H1 (cell line): ENCODE measurements around the gene RGS8. TPM values are rescaled to one million over a fixed set of nuclear protein-coding genes. Genes with fewer than 3 reads are reported as not detected.

Experiments
- CTCF ChIA-PET: fragments of 300-600 bp; sonication (Branson Sonifier 250); formaldehyde crosslinking; loops from one replicate; lab custom pipeline; 2021; ENCODE audit not compliant: partially characterized antibody; lab: Charles Lee
- POLR2A ChIA-PET: fragments of 300-600 bp; sonication (Branson Sonifier 250); formaldehyde crosslinking; loops from one replicate; lab custom pipeline; 2021; ENCODE audit warnings: inconsistent platforms; ENCODE audit not compliant: partially characterized antibody; lab: Charles Lee
- DNase-seq, 2 experiments: peaks; one replicate each; pipeline versions ENCODE4 v3.0.0 to v3.0.0-alpha.2; 2010 to 2022; ENCODE audit warnings: low spot score in 2 of 2, low read depth in 1 of 2, mixed read lengths in 1 of 2
- FAIRE-seq: peaks from 2 replicates; lab custom pipeline; 2011; peaks lifted over from hg19 to GRCh38; lab: Jason Lieb, UNC
- H2AFZ ChIP-seq: 2 replicates; pipeline ENCODE4 v1.8.1; 2012; ENCODE audit warnings: low read length, inconsistent platforms
- H2AK5ac ChIP-seq: 2 replicates; pipeline ENCODE4 v1.6.1; 2013; ENCODE audit warnings: low read depth, low read length
- H2BK120ac ChIP-seq: replicated peaks from 2 replicates; pipeline ENCODE3; 2013; ENCODE audit warnings: low read depth, low read length, inconsistent platforms
- H2BK12ac ChIP-seq: 2 replicates; pipeline ENCODE4 v1.6.1; 2013; ENCODE audit warnings: low read depth, low read length
- H2BK15ac ChIP-seq: 2 replicates; pipeline ENCODE4 v1.6.1; 2013; ENCODE audit warnings: low read length
- H2BK20ac ChIP-seq: 2 replicates; pipeline ENCODE4 v1.6.1; 2013; ENCODE audit warnings: low read length
- H2BK5ac ChIP-seq: 2 replicates; pipeline ENCODE4 v1.6.1; 2013; ENCODE audit warnings: low read depth, low read length
- H3K14ac ChIP-seq: 2 replicates; pipeline ENCODE4 v1.6.1; 2013; ENCODE audit warnings: inconsistent platforms; ENCODE audit not compliant: insufficient read length
- H3K18ac ChIP-seq: 2 replicates; pipeline ENCODE4 v1.6.1; 2013; ENCODE audit warnings: low read length; ENCODE audit errors: extremely low read depth
- H3K23ac ChIP-seq: 2 replicates; pipeline ENCODE4 v1.6.1; 2013; ENCODE audit warnings: inconsistent platforms; ENCODE audit not compliant: insufficient read length
- H3K23me2 ChIP-seq: 2 replicates; pipeline ENCODE4 v1.6.1; 2013; ENCODE audit warnings: low read depth, low read length
- H3K27ac ChIP-seq: 2 replicates; pipeline ENCODE4 v1.6.1; 2011; ENCODE audit warnings: low read depth, low read length, inconsistent platforms
- H3K27me3 ChIP-seq, 4 experiments: replicated peaks in 1 of 4; 1 replicate in 1 of 4; 2 replicates in 3 of 4; pipeline versions ENCODE4 v1.6.1 to v1.8.1; 2011 to 2013; ENCODE audit warnings: low read length in 3 of 4, mild to moderate bottlenecking in 3 of 4, inconsistent platforms in 2 of 4, mixed read lengths in 2 of 4, moderate library complexity in 1 of 4; ENCODE audit not compliant: control insufficient read depth in 3 of 4, insufficient read depth in 3 of 4; ENCODE audit errors: extremely low read depth in 1 of 4
- H3K36me3 ChIP-seq, 4 experiments: 2 replicates each; pipeline versions ENCODE4 v1.6.1 to v1.8.1; 2011 to 2013; ENCODE audit warnings: mild to moderate bottlenecking in 4 of 4, low read length in 3 of 4, moderate library complexity in 2 of 4, control low read depth in 1 of 4, inconsistent platforms in 1 of 4; ENCODE audit not compliant: insufficient read depth in 4 of 4, control insufficient read depth in 2 of 4
- H3K4ac ChIP-seq: replicated peaks from 2 replicates; pipeline ENCODE3; 2013; ENCODE audit warnings: low read length, low read depth, mixed read lengths, inconsistent platforms; ENCODE audit not compliant: insufficient read length
- H3K4me1 ChIP-seq, 4 experiments: replicated peaks in 1 of 4; 1 replicate in 1 of 4; 2 replicates in 3 of 4; pipeline versions ENCODE4 v1.6.1 to v1.8.1; 2011 to 2013; ENCODE audit warnings: low read length in 3 of 4, inconsistent platforms in 2 of 4, mixed read lengths in 1 of 4; ENCODE audit not compliant: insufficient read depth in 4 of 4, control insufficient read depth in 3 of 4
- H3K4me2 ChIP-seq, 2 experiments: 2 replicates each; pipeline versions ENCODE4 v1.6.1 to v1.8.1; 2011 to 2013; ENCODE audit warnings: low read depth in 2 of 2, low read length in 2 of 2, control low read depth in 1 of 2, inconsistent platforms in 1 of 2, mild to moderate bottlenecking in 1 of 2; ENCODE audit not compliant: insufficient read depth in 1 of 2
- H3K4me3 ChIP-seq, 4 experiments: fragments of 200-600, 300-600 bp in 1 of 4; sonication (generic), shearing (Covaris generic), sonication (Bioruptor Twin) in 1 of 4; 2 replicates each; pipeline versions ENCODE4 v1.5.1 to v1.8.1; 2011 to 2016; ENCODE audit warnings: low read length in 4 of 4, low read depth in 3 of 4, control low read depth in 2 of 4, inconsistent platforms in 2 of 4, mild to moderate bottlenecking in 2 of 4, mixed read lengths in 1 of 4, moderate library complexity in 1 of 4; ENCODE audit not compliant: insufficient read depth in 2 of 4; ENCODE audit errors: extremely low read depth in 1 of 4
- H3K56ac ChIP-seq: replicated peaks from 2 replicates; pipeline ENCODE3; 2013; ENCODE audit warnings: low read depth, mild to moderate bottlenecking, mixed read lengths, low read length, inconsistent platforms; ENCODE audit not compliant: insufficient read length
- H3K79me1 ChIP-seq: 2 replicates; pipeline ENCODE4 v1.6.1; 2013; ENCODE audit warnings: low read depth, low read length, control low read depth
- H3K79me2 ChIP-seq, 2 experiments: 2 replicates each; pipeline versions ENCODE4 v1.6.1 to v1.8.1; 2012 to 2013; ENCODE audit warnings: low read length in 2 of 2, mild to moderate bottlenecking in 2 of 2, inconsistent platforms in 1 of 2; ENCODE audit not compliant: insufficient read depth in 2 of 2, control insufficient read depth in 1 of 2
- H3K9ac ChIP-seq, 4 experiments: replicated peaks in 1 of 4; 1 replicate in 1 of 4; 2 replicates in 3 of 4; pipeline versions ENCODE4 v1.6.1 to v1.8.1; 2011 to 2013; ENCODE audit warnings: low read depth in 3 of 4, low read length in 3 of 4, control low read depth in 2 of 4, mild to moderate bottlenecking in 2 of 4, moderate library complexity in 2 of 4, inconsistent platforms in 1 of 4; ENCODE audit errors: extremely low read depth in 1 of 4
- H3K9me3 ChIP-seq, 2 experiments: 2 replicates each; pipeline versions ENCODE4 v1.6.1 to v1.8.1; 2012 to 2013; ENCODE audit warnings: mild to moderate bottlenecking in 2 of 2, moderate library complexity in 2 of 2, control low read depth in 1 of 2, inconsistent platforms in 1 of 2, low read depth in 1 of 2, low read length in 1 of 2, mixed read lengths in 1 of 2; ENCODE audit not compliant: insufficient read depth in 2 of 2
- H4K20me1 ChIP-seq, 2 experiments: replicated peaks in 1 of 2; 2 replicates each; pipeline versions ENCODE3 to v1.8.1; 2011 to 2013; ENCODE audit warnings: inconsistent platforms in 2 of 2, low read length in 2 of 2, mild to moderate bottlenecking in 1 of 2; ENCODE audit not compliant: insufficient read depth in 2 of 2, control insufficient read depth in 1 of 2
- H4K5ac ChIP-seq: 2 replicates; pipeline ENCODE4 v1.6.1; 2013; ENCODE audit warnings: low read length, low read depth, mixed read lengths, inconsistent platforms; ENCODE audit not compliant: insufficient read length
- H4K8ac ChIP-seq: 2 replicates; pipeline ENCODE4 v1.8.0; 2013; ENCODE audit warnings: mild to moderate bottlenecking, moderate library complexity, low read length, inconsistent platforms; ENCODE audit not compliant: insufficient read depth; ENCODE audit errors: extremely low read depth
- H4K91ac ChIP-seq: replicated peaks from 2 replicates; pipeline ENCODE3; 2013; ENCODE audit warnings: low read length, mixed read lengths, inconsistent platforms; ENCODE audit not compliant: insufficient read length
- CHD1 ChIP-seq: IDR thresholded peaks from 2 replicates; pipeline ENCODE4 v1.6.1; 2012; ENCODE audit warnings: low read depth, low read length, improper control_type of control experiment
- JUN ChIP-seq: IDR thresholded peaks from 2 replicates; pipeline ENCODE4 v1.6.1; 2011; ENCODE audit warnings: low read depth, mild to moderate bottlenecking, improper control_type of control experiment, low read length
- NRF1 ChIP-seq: IDR thresholded peaks from 2 replicates; pipeline ENCODE4 v1.6.1; 2011; ENCODE audit warnings: mild to moderate bottlenecking, low read depth, low read length, improper control_type of control experiment
- SIRT6 ChIP-seq: IDR thresholded peaks from one replicate; pipeline ENCODE4 v1.7.1; 2012; ENCODE audit warnings: low read length, inconsistent platforms
- SRF ChIP-seq: IDR thresholded peaks from 2 replicates; pipeline ENCODE4 v1.6.1; 2011; ENCODE audit warnings: mild to moderate bottlenecking, low read depth, low read length, moderate library complexity
- WGBS, 2 experiments: shearing (Covaris generic) in 1 of 2; methylation state at CpG; one replicate each; pipeline versions ENCODE4 v1.1.6 to v1.1.7; 2013 to 2015; ENCODE audit warnings: low lambda C conversion rate in 2 of 2, mixed read lengths in 2 of 2, inconsistent platforms in 1 of 2, low coverage in 1 of 2, missing lambda C conversion rate in 1 of 2; ENCODE audit not compliant: insufficient replicate concordance in 2 of 2, insufficient coverage in 1 of 2, insufficient read length in 1 of 2; ENCODE audit errors: extremely low coverage in 1 of 2, missing lambda C conversion rate in 1 of 2; 5-methylcytosine and 5-hydroxymethylcytosine counted together
- polyA plus RNA-seq, 7 experiments: library from polyadenylated mRNA; depleted of rRNA in 3 of 7; stranded (reverse) in 5 of 7; unstranded in 2 of 7; fragments of >200 nt in 5 of 7; fragments of 200-250 nt in 2 of 7; gene quantifications; 1 replicate in 5 of 7; 2 replicates in 1 of 7; 4 replicates in 1 of 7; pipeline versions ENCODE4 v1.2.1 to v1.2.3, GENCODE V29; 2011 to 2013; ENCODE audit warnings: missing spikeins in 2 of 7, mixed read lengths in 2 of 7
- total RNA-seq: library from RNA; stranded (reverse); fragmentation: NEBNext Ultra II Directional; extraction: Animal tissue kit (Norgen Biotek cat#: 25700); gene quantifications from 2 replicates; pipeline ENCODE4 v1.2.1, GENCODE V29; 2021

The RGS8 gene
- total and polyA plus RNA-seq, 2 of the 8 experiments (the other 6 are each of a cell fraction or from before 2014, with no cell fraction given), result 0.13 to 0.23 TPM

DNA sequence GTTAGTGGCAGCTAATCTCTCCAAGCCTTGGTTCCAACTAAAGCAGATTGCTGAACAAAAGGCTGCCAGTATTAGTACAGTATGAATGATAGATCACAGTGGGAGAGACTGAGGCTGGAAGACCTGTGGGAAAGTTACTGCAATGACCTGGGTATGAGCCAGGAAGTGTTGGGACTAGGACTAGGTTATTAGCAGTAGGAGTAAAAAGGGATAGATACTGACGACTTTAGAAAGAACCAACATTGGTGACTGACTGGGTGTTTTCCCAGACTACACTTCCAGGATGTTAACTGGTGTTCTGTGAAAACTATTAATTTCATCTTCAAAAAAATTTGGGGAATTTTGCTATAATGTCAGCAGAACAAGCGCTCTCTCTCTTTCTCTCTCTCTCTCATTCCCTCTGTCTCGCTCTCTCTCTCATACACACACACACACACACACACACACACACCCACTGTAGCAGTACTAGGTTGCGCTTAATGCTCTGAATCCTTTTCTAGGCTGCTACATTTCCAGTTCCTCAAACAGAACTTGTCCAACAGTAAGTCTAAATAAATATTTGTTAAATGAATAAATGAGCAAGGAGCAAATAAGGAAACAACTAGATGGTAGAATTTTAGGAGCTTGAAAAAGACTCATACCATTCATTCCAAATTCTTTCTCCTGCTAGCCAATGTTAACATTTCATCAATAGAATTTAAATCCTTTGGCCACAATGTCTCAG lies 47.6 kb upstream of the RGS8 start:
- Histone ChIP-seq H3K56ac (no peak overlapping the region), H2AK5ac (no peak overlapping the region), H2BK120ac (no peak overlapping the region), H2BK20ac (no peak overlapping the region), H3K14ac (no peak overlapping the region), H3K23me2 (no peaks in the 10 kb centered on the region; the same call in 1 of the 2 replicates), H3K18ac (no peak overlapping the region), H2BK5ac (no peak overlapping the region), H3K79me1 (no peaks in the 10 kb centered on the region), H4K5ac (no peak overlapping the region), H3K4ac (no peak overlapping the region), H3K4me1 (no peaks in the 10 kb centered on the region), H4K8ac (no peak overlapping the region), H3K23ac (no peak overlapping the region), H3K4me2 (no peak overlapping the region), H2BK15ac (no peak overlapping the region), H3K9ac (no peak overlapping the region), H3K79me2 (no peaks in the 10 kb centered on the region), H3K27ac (no peak overlapping the region), H4K91ac (no peak overlapping the region), H2BK12ac (no peak overlapping the region), H3K9me3 (no peaks in the 10 kb centered on the region; a peak in 1 of 4 replicates), H4K20me1 (no peaks in the 10 kb centered on the region), H3K27me3 (no peaks in the 10 kb centered on the region), H3K4me3 (no peak overlapping the region), H3K36me3 (no peaks in the 10 kb centered on the region), H2AFZ (peak overlapping the region; percentile 38; the same call in 1 of the 2 replicates)
- FAIRE-seq (no peak), DNase-seq (no peak)
- WGBS, 2 experiments, result 84% methylated on average over 4 of the region's 4 CpGs; no CpG with 5 or more reads in 1 of the 2 experiments
- POLR2A ChIA-PET, result interaction anchor here (1.1 to 1.2 kb wide), 2 partner anchors 65 to 128 kb away, joined by 3 to 4 read pairs; partner anchors contain the start of gene RGS16
- CTCF ChIA-PET, result interaction anchor here (0.7 to 3.5 kb wide), 6 partner anchors 12 to 137 kb away, joined by 4 to 11 read pairs (median 5); no protein-coding TSS in a partner anchor
- TF ChIP-seq SRF, result no peak
- TF ChIP-seq JUN, result no peak
- TF ChIP-seq SIRT6, result no peak
- TF ChIP-seq NRF1, result no peak
- no peak for TF ChIP-seq CHD1
